SK-N-SH (cell line): ENCODE results near the gene MARCHF3.
A peak's percentile ranks its signal among the peaks of the same experiment; 100 is the strongest.

Experiments
- CHD2 ChIP-seq: fragments of 150-350 bp; IDR thresholded peaks from 2 replicates; pipeline ENCODE4 v1.6.1; 2018; ENCODE audit warnings: low read length; ENCODE audit not compliant: partially characterized antibody
- ELF1 ChIP-seq: IDR thresholded peaks from 2 replicates; pipeline ENCODE4 v1.4.0; 2012
- EP300 ChIP-seq, 2 experiments: IDR thresholded peaks; 2 replicates each; pipeline versions ENCODE4 v1.4.0 to v1.6.1; 2012; ENCODE audit warnings: borderline replicate concordance in 1 of 2, low read depth in 1 of 2, low read length in 1 of 2
- EZH2phosphoT487 ChIP-seq: fragments of 200-600 bp; sonication (generic); IDR thresholded peaks from 2 replicates; pipeline ENCODE4 v1.6.1; 2017; ENCODE audit warnings: low read depth, mixed run types, mild to moderate bottlenecking, antibody characterized with exemption, moderate library complexity, borderline replicate concordance
- FOSL2 ChIP-seq: IDR thresholded peaks from 2 replicates; pipeline ENCODE4 v1.4.0; 2012; ENCODE audit warnings: low read depth, mild to moderate bottlenecking, moderate library complexity, borderline replicate concordance
- GABPA ChIP-seq: IDR thresholded peaks from 2 replicates; pipeline ENCODE4 v1.4.0; 2012; ENCODE audit warnings: low read depth, mild to moderate bottlenecking
- NFIC ChIP-seq: IDR thresholded peaks from 2 replicates; pipeline ENCODE4 v1.4.0; 2012; ENCODE audit warnings: borderline replicate concordance
- PBX3 ChIP-seq: IDR thresholded peaks from 2 replicates; pipeline ENCODE4; 2012
- POLR2AphosphoS5 ChIP-seq: IDR thresholded peaks from 2 replicates; pipeline ENCODE4 v1.6.1; 2012; ENCODE audit warnings: low read depth, low read length
- YY1 ChIP-seq: IDR thresholded peaks from 2 replicates; pipeline ENCODE4 v1.4.0; 2012; ENCODE audit warnings: low read depth, mild to moderate bottlenecking
- TF ChIP-seq, protein P1 (sequence below): fragments of 200-600 bp; sonication (generic); IDR thresholded peaks from 2 replicates; pipeline ENCODE4 v1.6.1; 2017; ENCODE audit warnings: antibody characterized with exemption, mild to moderate bottlenecking, moderate library complexity
- TF ChIP-seq, protein P2 (sequence below): fragments of 150-350 bp; IDR thresholded peaks from 2 replicates; pipeline ENCODE4 v1.6.1; 2017; ENCODE audit warnings: antibody characterized with exemption, low read length, low read depth, borderline replicate concordance

GRCh38 chr5:126998895-126999570 is 31.3 kb downstream of the MARCHF3 start:
- TF ChIP-seq, protein P1, sequence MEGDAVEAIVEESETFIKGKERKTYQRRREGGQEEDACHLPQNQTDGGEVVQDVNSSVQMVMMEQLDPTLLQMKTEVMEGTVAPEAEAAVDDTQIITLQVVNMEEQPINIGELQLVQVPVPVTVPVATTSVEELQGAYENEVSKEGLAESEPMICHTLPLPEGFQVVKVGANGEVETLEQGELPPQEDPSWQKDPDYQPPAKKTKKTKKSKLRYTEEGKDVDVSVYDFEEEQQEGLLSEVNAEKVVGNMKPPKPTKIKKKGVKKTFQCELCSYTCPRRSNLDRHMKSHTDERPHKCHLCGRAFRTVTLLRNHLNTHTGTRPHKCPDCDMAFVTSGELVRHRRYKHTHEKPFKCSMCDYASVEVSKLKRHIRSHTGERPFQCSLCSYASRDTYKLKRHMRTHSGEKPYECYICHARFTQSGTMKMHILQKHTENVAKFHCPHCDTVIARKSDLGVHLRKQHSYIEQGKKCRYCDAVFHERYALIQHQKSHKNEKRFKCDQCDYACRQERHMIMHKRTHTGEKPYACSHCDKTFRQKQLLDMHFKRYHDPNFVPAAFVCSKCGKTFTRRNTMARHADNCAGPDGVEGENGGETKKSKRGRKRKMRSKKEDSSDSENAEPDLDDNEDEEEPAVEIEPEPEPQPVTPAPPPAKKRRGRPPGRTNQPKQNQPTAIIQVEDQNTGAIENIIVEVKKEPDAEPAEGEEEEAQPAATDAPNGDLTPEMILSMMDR, result no peak
- TF ChIP-seq YY1 (no peak), EZH2phosphoT487 (no peak), GABPA (no peak), CHD2 (no peak), EP300 (IDR thresholded peaks at IDR 0.05; ENCODE audit: borderline replicate concordance in 1 of 2, low read depth in 1 of 2, low read length in 1 of 2) (0 out of 4 replicates have a peak, but pooled peaks of 1 of the 2 experiments have one; percentile 41), POLR2AphosphoS5 (no peak), ELF1 (no peak), FOSL2 (no peak), NFIC (no peak), PBX3 (no peak)
- TF ChIP-seq, protein P2, sequence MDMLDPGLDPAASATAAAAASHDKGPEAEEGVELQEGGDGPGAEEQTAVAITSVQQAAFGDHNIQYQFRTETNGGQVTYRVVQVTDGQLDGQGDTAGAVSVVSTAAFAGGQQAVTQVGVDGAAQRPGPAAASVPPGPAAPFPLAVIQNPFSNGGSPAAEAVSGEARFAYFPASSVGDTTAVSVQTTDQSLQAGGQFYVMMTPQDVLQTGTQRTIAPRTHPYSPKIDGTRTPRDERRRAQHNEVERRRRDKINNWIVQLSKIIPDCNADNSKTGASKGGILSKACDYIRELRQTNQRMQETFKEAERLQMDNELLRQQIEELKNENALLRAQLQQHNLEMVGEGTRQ, result no peak
